ENCODE measurements around the gene COL18A1.

DNA sequence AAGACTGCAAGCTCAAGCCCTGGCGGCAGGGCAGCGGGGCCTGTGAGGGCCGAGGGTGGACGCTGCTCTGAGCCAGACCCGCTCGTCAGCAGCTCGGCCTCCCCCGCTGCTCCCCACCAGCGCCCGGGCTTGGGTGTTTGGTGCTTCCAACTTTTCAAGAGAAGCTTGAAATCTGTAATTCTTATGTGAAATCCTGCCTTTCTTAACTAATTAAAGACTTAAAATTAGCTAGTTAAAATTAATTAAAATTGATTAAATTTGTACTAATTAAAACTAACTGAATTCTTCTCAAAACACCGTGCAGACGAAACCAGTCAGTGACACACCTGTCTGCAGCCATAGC lies 151.3 kb downstream of the COL18A1 start:
- no peak for TF ChIP-seq GABPA (IDR thresholded peaks at IDR 0.05 in 1 of 2, conservative IDR thresholded peaks at IDR 0.05 in 1 of 2)
- no peak for TF ChIP-seq REST (IDR thresholded peaks at IDR 0.05)
- TF ChIP-seq CTCF (IDR thresholded peaks at IDR 0.05; ENCODE audit: low read depth, low read length, missing input control): no peak
- TF ChIP-seq EGR1 (IDR thresholded peaks at IDR 0.05; ENCODE audit: low read depth in 2 of 2): no peak
- no peak for TF ChIP-seq RAD21 (IDR thresholded peaks at IDR 0.05)
- no peak for TF ChIP-seq SP1 (IDR thresholded peaks at IDR 0.05)
- no peak for TF ChIP-seq YY1 (IDR thresholded peaks at IDR 0.05)

Measured in liver (tissue), 3 donors.